Keratinocyte (primary cell): ENCODE results near the gene LDB1.

Experiments used
- CTCF ChIP-seq, 3 experiments: IDR thresholded peaks in 1 of 3; conservative IDR thresholded peaks in 1 of 3; optimal IDR thresholded peaks in 1 of 3; 2 replicates in 2 of 3; 3 replicates in 1 of 3; pipeline versions ENCODE3 to v1.5.1; 2011; ENCODE audit warnings: low read length in 3 of 3, mild to moderate bottlenecking in 3 of 3, moderate library complexity in 2 of 3, control low read depth in 1 of 3, inconsistent platforms in 1 of 3; ENCODE audit not compliant: insufficient read depth in 2 of 3; ENCODE audit errors: extremely low read depth in 1 of 3
- EZH2 ChIP-seq: IDR thresholded peaks from one replicate; pipeline ENCODE4 v1.6.1; 2012; ENCODE audit warnings: inconsistent platforms, mild to moderate bottlenecking, low read length, moderate library complexity

GRCh38 chr10:102120142-102120990 lies at the start of gene LDB1:
- TF ChIP-seq CTCF (optimal IDR thresholded peaks at IDR 0.05 in 1 of 3, IDR thresholded peaks at IDR 0.05 in 1 of 3, conservative IDR thresholded peaks at IDR 0.05 in 1 of 3; ENCODE audit: extremely low read depth in 1 of 3, insufficient read depth in 2 of 3, low read length in 3 of 3): peak in 2 of 3 experiments; percentile 31 to 36
- TF ChIP-seq EZH2: no peak
